ENCODE results near the gene NINJ2.

DNA sequence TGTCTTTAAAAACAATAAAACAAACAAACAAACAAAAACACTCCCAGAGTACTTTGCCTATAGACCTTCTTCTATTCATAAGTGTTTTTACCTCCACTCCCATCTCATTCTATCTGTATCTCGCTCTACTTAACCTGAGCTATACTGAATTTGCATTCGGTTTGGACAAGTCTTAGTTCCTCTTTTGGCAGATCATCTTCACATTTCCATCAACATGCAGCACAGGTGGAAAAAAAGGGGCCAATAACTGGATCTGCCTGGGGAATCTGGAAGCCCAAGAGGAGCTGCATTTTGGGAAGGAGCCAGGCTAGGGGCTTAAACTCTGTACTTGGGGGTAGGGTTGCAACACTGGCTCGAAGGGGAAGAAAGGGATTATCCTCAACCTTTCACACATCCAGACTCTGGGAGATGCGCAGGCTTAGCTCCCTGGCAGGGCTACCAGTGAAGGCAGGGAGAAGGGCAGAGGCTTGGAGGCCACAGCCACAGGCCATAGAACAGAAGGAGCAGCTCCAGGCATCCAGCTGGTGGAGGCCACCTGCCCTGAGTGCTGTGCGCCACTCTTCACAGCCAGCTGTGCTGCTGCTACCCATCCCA, 4.1 kb downstream of the NINJ2 start:
- TF ChIP-seq, protein P1, sequence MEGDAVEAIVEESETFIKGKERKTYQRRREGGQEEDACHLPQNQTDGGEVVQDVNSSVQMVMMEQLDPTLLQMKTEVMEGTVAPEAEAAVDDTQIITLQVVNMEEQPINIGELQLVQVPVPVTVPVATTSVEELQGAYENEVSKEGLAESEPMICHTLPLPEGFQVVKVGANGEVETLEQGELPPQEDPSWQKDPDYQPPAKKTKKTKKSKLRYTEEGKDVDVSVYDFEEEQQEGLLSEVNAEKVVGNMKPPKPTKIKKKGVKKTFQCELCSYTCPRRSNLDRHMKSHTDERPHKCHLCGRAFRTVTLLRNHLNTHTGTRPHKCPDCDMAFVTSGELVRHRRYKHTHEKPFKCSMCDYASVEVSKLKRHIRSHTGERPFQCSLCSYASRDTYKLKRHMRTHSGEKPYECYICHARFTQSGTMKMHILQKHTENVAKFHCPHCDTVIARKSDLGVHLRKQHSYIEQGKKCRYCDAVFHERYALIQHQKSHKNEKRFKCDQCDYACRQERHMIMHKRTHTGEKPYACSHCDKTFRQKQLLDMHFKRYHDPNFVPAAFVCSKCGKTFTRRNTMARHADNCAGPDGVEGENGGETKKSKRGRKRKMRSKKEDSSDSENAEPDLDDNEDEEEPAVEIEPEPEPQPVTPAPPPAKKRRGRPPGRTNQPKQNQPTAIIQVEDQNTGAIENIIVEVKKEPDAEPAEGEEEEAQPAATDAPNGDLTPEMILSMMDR (IDR thresholded peaks at IDR 0.05), result no peak
- no peak for TF ChIP-seq POLR2A (IDR thresholded peaks at IDR 0.05)

All from right lobe of liver (tissue), 4 donors.